ENCODE data around the gene SP9. TPM values are rescaled to one million over a fixed set of nuclear protein-coding genes. Genes with fewer than 3 reads are reported as not detected.

SP9 gene
- total and polyA plus RNA-seq, 9 of the 15 experiments (the other 6 are each of a cell fraction or from before 2014, with no cell fraction given): 0.04 to 0.23 (median 0.11) TPM; not detected in 3

- TF ChIP-seq ZNF592 (IDR thresholded peaks at IDR 0.05) (no peak), CREB1 (IDR thresholded peaks at IDR 0.05) (no peak), CREB1 (CRISPR knock-in tag; IDR thresholded peaks at IDR 0.05) (peak; percentile 47; the same call in 1 of the 2 replicates), ARHGAP35 (IDR thresholded peaks at IDR 0.05; ENCODE audit: partially characterized antibody) (no peak), CTCF (IDR thresholded peaks at IDR 0.05 in 2 of 3, conservative IDR thresholded peaks at IDR 0.05 in 1 of 3; ENCODE audit: insufficient read depth in 2 of 3, low read depth in 1 of 3, low read length in 3 of 3) (no peak), NUFIP1 (IDR thresholded peaks at IDR 0.05; ENCODE audit: partially characterized antibody) (no peak), MED1 (CRISPR knock-in tag; IDR thresholded peaks at IDR 0.05; ENCODE audit: borderline replicate concordance) (no peak), ZNF23 (CRISPR knock-in tag; IDR thresholded peaks at IDR 0.05) (no peak), HDAC3 (IDR thresholded peaks at IDR 0.05; ENCODE audit: borderline replicate concordance, partially characterized antibody) (no peak), CREM (IDR thresholded peaks at IDR 0.05; ENCODE audit: low read depth) (no peak), FUS (optimal IDR thresholded peaks at IDR 0.05; ENCODE audit: low read depth, low read length) (no peak), ZNF384 (IDR thresholded peaks at IDR 0.05; ENCODE audit: low read depth, low read length) (no peak), ZBTB11 (CRISPR knock-in tag; IDR thresholded peaks at IDR 0.05) (no peak), L3MBTL2 (IDR thresholded peaks at IDR 0.05) (peak; percentile 99), POLR3A (IDR thresholded peaks at IDR 0.05; ENCODE audit: borderline replicate concordance, extremely low read depth, insufficient read depth, insufficient read length) (no peak), FOXP4 (CRISPR knock-in tag; IDR thresholded peaks at IDR 0.05; ENCODE audit: borderline replicate concordance) (peak; percentile 97)
These were observed at the start of gene SP9 (continued) for GRCh38 chr2:174334781-174335251.
